Activated CD8-positive, alpha-beta T cell treated with anti-CD3 and anti-CD28 coated beads, Interleukin-2, amount 10 ng/mL, durations not matched to agents 7 days and 5 days (primary cell): ENCODE measurements around the gene ITGBL1. TPM values are rescaled to one million over a fixed set of nuclear protein-coding genes. Genes with fewer than 3 reads are reported as not detected.

ENCODE experiments used
- ATAC-seq: fragments of 150-1000 bp; cut with Tn5 transposase; one replicate; pipeline ENCODE4 v1.10.0; 2021; ENCODE audit warnings: moderate library complexity
- CTCF ChIA-PET: fragments of 350-600 bp; sonication (Branson Sonifier 250); formaldehyde crosslinking; loops from one replicate; lab custom pipeline; 2021; ENCODE audit warnings: antibody characterized with exemption; lab: Charles Lee
- POLR2A ChIA-PET: fragments of 350-600 bp; sonication (Branson Sonifier 250); formaldehyde crosslinking; loops from one replicate; lab custom pipeline; 2021; ENCODE audit warnings: antibody characterized with exemption; lab: Charles Lee
- DNase-seq: peaks from one replicate; pipeline ENCODE4 v3.0.0-alpha.2; 2020
- H3K27ac Mint-ChIP-seq: one replicate; pipeline ENCODE4 v1.8.0; 2021; ENCODE audit warnings: mild to moderate bottlenecking, mixed read lengths
- H3K27me3 Mint-ChIP-seq: one replicate; pipeline ENCODE4 v1.8.0; 2021; ENCODE audit warnings: low read depth, mixed read lengths
- H3K36me3 Mint-ChIP-seq: one replicate; pipeline ENCODE4 v1.8.0; 2021; ENCODE audit warnings: low read depth, mixed read lengths
- H3K4me1 Mint-ChIP-seq: one replicate; pipeline ENCODE4 v1.8.0; 2021; ENCODE audit warnings: low read depth, mixed read lengths
- H3K4me3 Mint-ChIP-seq: one replicate; pipeline ENCODE4 v1.8.0; 2021; ENCODE audit warnings: mild to moderate bottlenecking, mixed read lengths
- H3K9me3 Mint-ChIP-seq: one replicate; pipeline ENCODE4 v1.8.0; 2022; ENCODE audit warnings: mixed read lengths; ENCODE audit not compliant: insufficient read depth
- total RNA-seq, 2 experiments: library from RNA; stranded (reverse); gene quantifications; one replicate each; pipeline ENCODE4 v1.2.3, GENCODE V29; 2021

Gene ITGBL1
- total RNA-seq, 2 experiments from 2014 or later = not detected

- ChIA-PET CTCF (no interaction called here), POLR2A (no interaction called here)
- Mint-ChIP-seq H3K27ac (no peak overlapping the region), H3K9me3 (no peaks in the 10 kb centered on the region), H3K4me1 (no peaks in the 10 kb centered on the region), H3K4me3 (no peak overlapping the region), H3K27me3 (peaks cover 6% of the 10 kb centered on the region), H3K36me3 (no peaks in the 10 kb centered on the region)
- no peak for ATAC-seq
- no peak for DNase-seq
Observed at GRCh38 chr13:101490406-101491015, 38.0 kb downstream of the ITGBL1 start.

DNA sequence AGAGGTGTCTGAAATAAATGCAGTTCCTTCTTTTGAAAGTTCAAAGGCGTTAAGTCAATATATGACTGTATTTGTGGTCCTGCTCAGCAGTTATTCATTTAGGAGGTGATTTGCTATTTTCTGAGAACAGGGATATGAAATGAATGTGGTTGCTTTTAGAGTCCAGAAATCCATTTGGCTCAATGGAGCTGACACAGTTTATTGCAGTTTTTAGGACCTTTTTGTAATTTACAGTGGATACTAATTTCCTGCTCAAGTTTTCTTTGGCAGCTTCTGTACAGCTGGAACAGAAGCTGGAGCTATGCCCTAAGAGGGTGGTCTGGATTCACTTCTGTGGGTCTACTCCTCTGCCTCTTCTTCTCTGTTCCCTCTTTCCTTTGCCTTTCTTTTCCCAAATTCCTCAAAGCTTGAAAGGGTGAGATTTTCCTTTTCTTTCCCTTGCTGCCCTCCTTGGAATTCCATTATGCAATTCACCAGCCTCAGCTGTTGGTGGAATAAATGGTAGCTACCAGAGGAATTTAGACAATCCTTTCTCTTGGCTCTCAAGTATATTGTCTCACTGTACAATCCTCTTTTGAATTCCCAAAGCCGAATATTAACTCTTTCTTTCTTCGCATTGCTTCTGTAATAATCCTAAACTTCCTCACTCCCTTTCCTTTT is 39.9 kb downstream of the ITGBL1 start:
- DNase-seq (no peak), ATAC-seq (no peak)
- H3K27me3 Mint-ChIP-seq = peaks cover 6% of the 10 kb centered on the region
- no peaks in the 10 kb centered on the region for H3K4me1 Mint-ChIP-seq
- ChIA-PET CTCF (no interaction called here), POLR2A (no interaction called here)
- no peak overlapping the region for H3K4me3 Mint-ChIP-seq
- H3K36me3 Mint-ChIP-seq = no peaks in the 10 kb centered on the region
- no peak overlapping the region for H3K27ac Mint-ChIP-seq
- no peaks in the 10 kb centered on the region for H3K9me3 Mint-ChIP-seq

- ChIA-PET POLR2A (interaction anchor here (0.6 kb wide), 1 partner anchor 53 kb away, joined by 3 read pairs; no protein-coding TSS in a partner anchor), CTCF (no interaction called here)
- DNase-seq (no peak), ATAC-seq (no peak)
- no peak overlapping the region for H3K4me3 Mint-ChIP-seq
- H3K36me3 Mint-ChIP-seq = no peaks in the 10 kb centered on the region
- H3K9me3 Mint-ChIP-seq = no peaks in the 10 kb centered on the region
- peaks cover 3% of the 10 kb centered on the region for H3K27me3 Mint-ChIP-seq
- no peaks in the 10 kb centered on the region for H3K4me1 Mint-ChIP-seq
- H3K27ac Mint-ChIP-seq = no peak overlapping the region
Observed at GRCh38 chr13:101493541-101493940, 41.1 kb downstream of the ITGBL1 start.

GRCh38 chr13:101499406-101499805 is 46.9 kb downstream of the ITGBL1 start:
- Mint-ChIP-seq H3K9me3 (no peaks in the 10 kb centered on the region), H3K4me1 (no peaks in the 10 kb centered on the region), H3K27ac (no peak overlapping the region), H3K27me3 (peaks cover 11% of the 10 kb centered on the region), H3K4me3 (no peak overlapping the region), H3K36me3 (no peaks in the 10 kb centered on the region)
- ATAC-seq = no peak
- ChIA-PET POLR2A (no interaction called here), CTCF (no interaction called here)
- no peak for DNase-seq

GRCh38 chr13:101502618-101503017 is 50.1 kb downstream of the ITGBL1 start:
- Mint-ChIP-seq H3K36me3 (no peaks in the 10 kb centered on the region), H3K27ac (no peak overlapping the region), H3K27me3 (peaks cover 16% of the 10 kb centered on the region), H3K4me1 (no peaks in the 10 kb centered on the region), H3K9me3 (no peaks in the 10 kb centered on the region), H3K4me3 (no peak overlapping the region)
- no peak for ATAC-seq
- CTCF ChIA-PET = no interaction called here
- DNase-seq = no peak
- POLR2A ChIA-PET = no interaction called here

- Mint-ChIP-seq H3K4me3 (no peak overlapping the region), H3K27ac (no peak overlapping the region)
- CTCF ChIA-PET = interaction anchor here (1.2 kb wide), 1 partner anchor 367 kb away, joined by 3 read pairs; no protein-coding TSS in a partner anchor
Observed at GRCh38 chr13:101511161-101511560, 58.7 kb downstream of the ITGBL1 start.

GRCh38 chr13:101511766-101512165 is 59.3 kb downstream of the ITGBL1 start:
- DNase-seq = no peak
- no peaks in the 10 kb centered on the region for H3K9me3 Mint-ChIP-seq
- ChIA-PET CTCF (interaction anchor here (1.2 kb wide), 1 partner anchor 367 kb away, joined by 3 read pairs; no protein-coding TSS in a partner anchor), POLR2A (no interaction called here)
- no peaks in the 10 kb centered on the region for H3K36me3 Mint-ChIP-seq
- ATAC-seq = no peak
- H3K4me1 Mint-ChIP-seq = peaks cover 8% of the 10 kb centered on the region
- H3K27ac Mint-ChIP-seq = no peak overlapping the region
- H3K27me3 Mint-ChIP-seq = peaks cover 14% of the 10 kb centered on the region
- H3K4me3 Mint-ChIP-seq = no peak overlapping the region

More at GRCh38 chr13:101511161-101511560, 58.7 kb downstream of the ITGBL1 start:
- ATAC-seq (no peak), DNase-seq (no peak)
- Mint-ChIP-seq H3K27me3 (peaks cover 15% of the 10 kb centered on the region), H3K4me1 (peaks cover 8% of the 10 kb centered on the region), H3K36me3 (no peaks in the 10 kb centered on the region), H3K9me3 (no peaks in the 10 kb centered on the region)
- POLR2A ChIA-PET = no interaction called here

DNA sequence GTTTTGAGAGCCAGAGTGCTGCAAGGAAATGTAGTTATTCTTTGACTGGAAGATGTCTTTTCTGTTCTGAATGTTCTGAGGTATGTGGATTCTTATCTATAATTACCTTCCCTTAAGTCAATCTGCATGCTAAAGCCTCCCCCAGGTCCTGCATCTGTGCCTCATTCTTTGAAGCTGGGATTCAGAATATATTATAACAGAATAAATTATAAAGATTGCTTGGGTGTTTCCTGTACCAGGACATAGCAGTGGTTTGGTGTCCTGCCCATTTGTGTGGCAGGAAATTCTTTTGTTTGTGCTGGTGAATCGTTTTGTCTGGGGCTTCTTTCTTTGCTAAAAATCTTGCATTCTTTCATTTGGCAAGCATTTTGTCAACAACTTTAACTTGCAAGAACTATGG is 60.2 kb downstream of the ITGBL1 start:
- Mint-ChIP-seq H3K4me3 (no peak overlapping the region), H3K27ac (no peak overlapping the region), H3K36me3 (no peaks in the 10 kb centered on the region), H3K27me3 (peaks cover 18% of the 10 kb centered on the region), H3K4me1 (peaks cover 8% of the 10 kb centered on the region), H3K9me3 (no peaks in the 10 kb centered on the region)
- ATAC-seq = no peak
- ChIA-PET CTCF (no interaction called here), POLR2A (no interaction called here)
- no peak for DNase-seq

DNA sequence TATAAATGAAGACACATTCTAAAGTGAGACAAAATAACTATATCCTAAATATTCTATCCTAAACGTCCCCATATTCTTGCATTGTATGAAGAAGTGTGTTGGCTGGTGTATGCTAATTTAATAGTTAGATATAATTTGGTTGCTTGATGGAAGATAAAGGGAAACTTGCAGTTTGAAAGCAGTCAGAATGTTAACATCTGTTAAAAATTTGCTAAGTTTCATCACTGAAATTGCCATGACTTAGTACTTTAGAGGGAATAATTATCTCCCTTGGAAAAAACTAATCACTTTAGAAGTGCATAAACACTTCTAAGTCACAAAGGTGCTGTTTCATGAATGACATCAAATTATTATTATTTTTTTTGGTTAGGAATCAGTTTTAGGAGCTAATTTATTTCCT is 61.6 kb downstream of the ITGBL1 start:
- DNase-seq (no peak), ATAC-seq (no peak)
- POLR2A ChIA-PET = no interaction called here
- Mint-ChIP-seq H3K9me3 (no peaks in the 10 kb centered on the region), H3K36me3 (no peaks in the 10 kb centered on the region), H3K27ac (no peak overlapping the region), H3K27me3 (peaks cover 14% of the 10 kb centered on the region), H3K4me1 (peaks cover 8% of the 10 kb centered on the region), H3K4me3 (no peak overlapping the region)
- CTCF ChIA-PET = interaction anchor here (0.7 to 1.0 kb wide), 2 partner anchors 243 to 1042 kb away, joined by 4 to 5 read pairs; no protein-coding TSS in a partner anchor

DNA sequence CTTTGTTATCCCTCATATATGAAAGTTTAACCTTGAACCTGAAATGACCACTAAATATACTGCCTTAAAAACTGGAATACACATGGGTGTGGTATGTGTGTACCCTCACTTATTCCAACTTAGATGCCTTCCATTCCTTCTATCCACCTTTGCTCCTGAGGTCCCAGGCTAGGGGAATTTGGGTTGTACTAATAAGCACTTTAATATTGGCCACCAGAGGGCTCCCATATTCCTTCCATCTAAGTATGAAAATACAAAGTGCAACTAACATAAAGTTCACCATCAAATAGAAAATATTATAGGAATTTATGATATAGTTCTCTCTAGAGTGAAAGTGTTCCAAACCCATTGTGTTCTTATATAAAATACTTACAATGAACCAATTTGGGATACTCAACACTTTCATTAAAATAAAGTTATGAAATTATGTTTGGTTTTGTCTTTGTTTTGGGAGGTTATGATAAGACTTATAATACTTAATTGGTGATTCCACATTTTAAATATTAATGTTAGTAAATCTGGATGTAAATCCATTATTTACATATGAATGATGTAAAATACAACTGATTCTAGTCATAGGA is 62.3 kb downstream of the ITGBL1 start:
- ATAC-seq = no peak
- CTCF ChIA-PET = interaction anchor here (0.7 to 1.0 kb wide), 2 partner anchors 243 to 1041 kb away, joined by 4 to 5 read pairs; no protein-coding TSS in a partner anchor
- Mint-ChIP-seq H3K9me3 (no peaks in the 10 kb centered on the region), H3K4me1 (peaks cover 12% of the 10 kb centered on the region), H3K27ac (no peak overlapping the region), H3K36me3 (no peaks in the 10 kb centered on the region), H3K27me3 (peaks cover 14% of the 10 kb centered on the region), H3K4me3 (no peak overlapping the region)
- POLR2A ChIA-PET = no interaction called here
- DNase-seq = peak; percentile 38

- ATAC-seq (no peak), DNase-seq (no peak)
- CTCF ChIA-PET = no interaction called here
- no peak overlapping the region for H3K4me3 Mint-ChIP-seq
- peaks cover 2% of the 10 kb centered on the region for H3K9me3 Mint-ChIP-seq
- POLR2A ChIA-PET = no interaction called here
- peaks cover 3% of the 10 kb centered on the region for H3K36me3 Mint-ChIP-seq
- H3K27ac Mint-ChIP-seq = no peak overlapping the region
- H3K27me3 Mint-ChIP-seq = peaks cover 14% of the 10 kb centered on the region
- H3K4me1 Mint-ChIP-seq = peaks cover 20% of the 10 kb centered on the region
Observed at GRCh38 chr13:101515504-101515903, 63.0 kb downstream of the ITGBL1 start.

- CTCF ChIA-PET = interaction anchor here (1.0 to 1.4 kb wide), 3 partner anchors 241 to 404 kb away, joined by 3 to 4 read pairs (median 3); no protein-coding TSS in a partner anchor
- Mint-ChIP-seq H3K4me3 (no peak overlapping the region), H3K27me3 (peaks cover 14% of the 10 kb centered on the region), H3K36me3 (peaks cover 4% of the 10 kb centered on the region), H3K9me3 (peaks cover 8% of the 10 kb centered on the region), H3K4me1 (peaks cover 27% of the 10 kb centered on the region), H3K27ac (no peak overlapping the region)
- DNase-seq (no peak), ATAC-seq (no peak)
- POLR2A ChIA-PET = no interaction called here
Observed at GRCh38 chr13:101516262-101516661, 63.8 kb downstream of the ITGBL1 start.
